Measurements from ENCODE around the gene FOXJ3.

Gene FOXJ3

DNA sequence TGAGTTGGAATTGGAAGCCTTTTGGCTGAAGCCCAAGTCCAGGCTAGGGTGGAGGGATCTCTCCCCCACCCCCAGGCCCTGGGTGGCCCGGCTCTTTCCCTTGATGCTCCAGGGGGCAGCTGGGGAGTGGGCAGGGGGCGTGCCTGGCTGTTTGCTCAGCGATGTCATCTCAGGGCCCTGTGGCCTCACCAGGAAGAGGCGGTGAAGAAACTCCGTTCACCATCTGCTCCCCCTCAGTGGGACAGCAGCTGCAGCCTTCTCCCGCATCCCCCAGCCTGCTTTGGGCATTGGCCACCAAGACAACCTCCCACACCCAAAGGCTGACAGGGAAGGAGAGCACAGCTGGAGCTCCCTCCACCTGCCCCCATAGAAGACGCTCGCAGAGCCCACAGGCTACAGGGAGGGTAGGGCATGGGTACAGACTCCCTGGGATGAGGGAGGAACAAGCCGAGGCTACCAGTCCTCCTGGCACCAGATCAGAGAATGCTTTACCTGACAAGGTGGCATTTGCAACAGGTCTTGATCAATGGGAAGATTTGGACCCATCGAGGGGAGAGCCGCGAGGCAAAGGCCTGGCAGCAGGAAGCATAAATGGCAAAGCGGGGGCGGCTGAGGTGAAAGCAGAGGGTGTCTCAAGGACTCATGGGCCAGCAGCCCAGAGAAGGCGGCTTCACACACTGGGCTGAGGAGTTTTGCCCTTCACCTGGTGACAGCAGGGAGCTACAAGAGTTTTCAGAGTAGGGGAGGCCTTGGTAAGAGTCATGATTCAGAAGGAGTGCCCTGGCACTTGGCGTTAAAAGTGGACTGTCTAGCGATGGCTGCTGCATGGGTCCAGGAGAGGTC is 164.0 kb downstream of the FOXJ3 start:
- H3K4me3 ChIP-seq (ENCODE audit: low read depth, low read length): no peak overlapping the region
- TF ChIP-seq, protein P1, sequence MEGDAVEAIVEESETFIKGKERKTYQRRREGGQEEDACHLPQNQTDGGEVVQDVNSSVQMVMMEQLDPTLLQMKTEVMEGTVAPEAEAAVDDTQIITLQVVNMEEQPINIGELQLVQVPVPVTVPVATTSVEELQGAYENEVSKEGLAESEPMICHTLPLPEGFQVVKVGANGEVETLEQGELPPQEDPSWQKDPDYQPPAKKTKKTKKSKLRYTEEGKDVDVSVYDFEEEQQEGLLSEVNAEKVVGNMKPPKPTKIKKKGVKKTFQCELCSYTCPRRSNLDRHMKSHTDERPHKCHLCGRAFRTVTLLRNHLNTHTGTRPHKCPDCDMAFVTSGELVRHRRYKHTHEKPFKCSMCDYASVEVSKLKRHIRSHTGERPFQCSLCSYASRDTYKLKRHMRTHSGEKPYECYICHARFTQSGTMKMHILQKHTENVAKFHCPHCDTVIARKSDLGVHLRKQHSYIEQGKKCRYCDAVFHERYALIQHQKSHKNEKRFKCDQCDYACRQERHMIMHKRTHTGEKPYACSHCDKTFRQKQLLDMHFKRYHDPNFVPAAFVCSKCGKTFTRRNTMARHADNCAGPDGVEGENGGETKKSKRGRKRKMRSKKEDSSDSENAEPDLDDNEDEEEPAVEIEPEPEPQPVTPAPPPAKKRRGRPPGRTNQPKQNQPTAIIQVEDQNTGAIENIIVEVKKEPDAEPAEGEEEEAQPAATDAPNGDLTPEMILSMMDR (IDR thresholded peaks at IDR 0.05; ENCODE audit: control insufficient read depth, extremely low read depth, insufficient read depth): no peak
- no peak for DNase-seq (ENCODE audit: low read depth)

DNA sequence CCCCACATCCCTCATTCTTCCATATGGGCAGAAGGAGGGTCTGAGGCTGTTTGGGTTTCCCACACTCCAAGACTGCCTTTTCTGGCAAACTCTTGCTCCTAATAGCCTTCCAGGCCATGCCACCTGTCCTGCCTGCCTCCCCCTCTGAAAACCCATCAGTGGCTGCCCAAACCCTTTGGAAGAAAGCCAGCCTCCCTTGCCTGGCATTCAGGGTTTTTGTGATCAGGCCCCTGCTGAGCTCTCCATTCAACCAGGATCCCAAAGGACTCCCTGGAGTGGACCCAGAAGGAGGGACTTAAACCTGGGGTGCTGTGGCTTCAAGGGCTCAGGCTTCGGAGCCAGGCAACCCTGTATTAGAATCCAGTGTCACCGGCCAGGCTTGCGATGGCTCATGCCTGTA is 166.3 kb downstream of the FOXJ3 start:
- no peak for DNase-seq (ENCODE audit: low read depth)
- no peak overlapping the region for H3K4me3 ChIP-seq (ENCODE audit: low read depth, low read length)
- TF ChIP-seq, protein P1 (IDR thresholded peaks at IDR 0.05; ENCODE audit: control insufficient read depth, extremely low read depth, insufficient read depth): no peak

DNA sequence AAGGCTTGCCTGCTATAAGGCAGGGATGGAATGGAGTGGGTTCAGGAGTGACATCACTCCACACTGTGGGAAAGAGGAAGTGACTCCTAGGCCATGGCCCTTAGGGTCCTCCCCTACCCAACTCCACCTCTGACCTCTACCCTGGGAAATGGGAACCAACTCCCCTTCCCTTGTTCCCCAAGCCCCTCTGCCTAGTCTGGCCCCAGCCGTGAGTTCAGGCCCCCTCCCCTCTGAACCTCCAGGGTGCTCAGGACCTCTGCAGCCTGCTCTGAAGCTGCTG is 166.7 kb downstream of the FOXJ3 start:
- no peak for DNase-seq (ENCODE audit: low read depth)
- TF ChIP-seq, protein P1 (IDR thresholded peaks at IDR 0.05; ENCODE audit: control insufficient read depth, extremely low read depth, insufficient read depth): no peak
- no peak overlapping the region for H3K4me3 ChIP-seq (ENCODE audit: low read depth, low read length)

DNA sequence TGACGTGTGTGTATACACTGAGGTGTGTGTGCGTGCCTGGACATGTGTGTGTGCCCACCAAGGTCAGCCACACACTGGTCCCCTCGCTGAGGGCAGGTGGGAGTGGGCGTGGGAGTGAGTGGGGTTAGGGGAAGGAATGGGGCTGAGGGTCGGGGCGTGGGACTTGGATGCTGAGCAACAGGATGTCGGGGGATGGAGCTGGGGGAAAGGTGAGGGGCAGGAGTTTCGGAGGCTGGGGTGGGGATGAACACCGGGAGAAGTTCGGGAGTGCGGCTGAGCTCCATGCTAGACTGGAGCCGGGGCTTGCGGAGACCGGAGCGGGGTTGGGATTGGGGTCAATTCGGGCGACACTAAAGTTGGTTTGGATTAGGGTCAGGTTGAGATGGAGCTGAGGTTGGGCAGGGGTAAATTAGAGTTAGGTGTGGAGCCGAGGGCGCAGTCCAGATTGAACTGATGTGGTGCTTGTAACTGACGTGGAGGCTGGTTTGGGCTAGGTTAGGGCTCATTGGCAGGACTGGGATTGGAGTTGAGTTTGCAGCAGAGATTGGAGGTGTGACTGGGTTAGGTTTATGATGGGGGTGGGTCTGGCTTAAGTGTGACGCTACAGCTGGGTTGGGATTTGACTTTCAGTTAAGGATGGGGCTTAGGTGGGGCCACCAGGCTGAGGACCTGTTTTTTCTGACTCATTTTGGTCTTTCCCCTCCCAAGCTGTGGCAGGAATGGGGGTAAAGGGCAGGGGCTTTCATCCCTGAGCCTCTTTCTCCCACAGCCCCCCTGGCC is 167.2 kb downstream of the FOXJ3 start:
- TF ChIP-seq, protein P1 (IDR thresholded peaks at IDR 0.05; ENCODE audit: control insufficient read depth, extremely low read depth, insufficient read depth): no peak
- DNase-seq (ENCODE audit: low read depth): no peak
- no peak overlapping the region for H3K4me3 ChIP-seq (ENCODE audit: low read depth, low read length)

DNA sequence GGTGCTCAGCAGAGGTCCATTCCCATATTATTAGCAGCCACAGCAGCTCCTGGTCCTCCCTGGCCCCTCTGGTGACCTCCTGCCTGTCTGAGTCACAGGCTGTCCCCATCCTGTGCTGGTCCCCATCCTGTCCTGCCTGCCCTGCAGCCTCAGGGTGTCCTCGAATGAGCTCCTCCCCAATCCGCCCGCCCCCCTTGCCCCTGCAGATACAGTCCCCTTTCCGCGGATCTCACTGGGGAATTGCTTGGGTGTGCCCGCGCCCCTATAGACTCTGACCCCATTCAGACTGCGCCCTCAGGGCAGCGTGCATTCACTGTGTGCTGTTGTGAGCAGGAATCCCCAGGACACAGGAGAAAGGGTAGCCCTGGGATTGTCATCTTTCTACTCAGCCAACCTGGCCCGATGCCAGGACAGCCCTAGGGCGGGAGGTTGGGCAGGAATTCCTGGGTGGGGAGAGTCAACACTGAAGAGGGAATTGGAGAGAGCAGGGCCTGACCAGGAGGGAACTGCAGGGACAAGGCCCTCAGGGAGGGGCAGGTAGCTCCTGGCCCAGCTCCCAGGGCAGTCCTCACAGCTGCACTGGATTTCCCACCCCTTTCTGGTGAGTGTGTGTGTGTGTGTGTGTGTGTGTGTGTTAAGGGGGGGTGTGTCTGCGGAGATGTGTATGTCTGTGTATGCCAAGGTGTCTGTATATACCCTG is 169.4 kb downstream of the FOXJ3 start:
- no peak overlapping the region for H3K4me3 ChIP-seq (ENCODE audit: low read depth, low read length)

DNA sequence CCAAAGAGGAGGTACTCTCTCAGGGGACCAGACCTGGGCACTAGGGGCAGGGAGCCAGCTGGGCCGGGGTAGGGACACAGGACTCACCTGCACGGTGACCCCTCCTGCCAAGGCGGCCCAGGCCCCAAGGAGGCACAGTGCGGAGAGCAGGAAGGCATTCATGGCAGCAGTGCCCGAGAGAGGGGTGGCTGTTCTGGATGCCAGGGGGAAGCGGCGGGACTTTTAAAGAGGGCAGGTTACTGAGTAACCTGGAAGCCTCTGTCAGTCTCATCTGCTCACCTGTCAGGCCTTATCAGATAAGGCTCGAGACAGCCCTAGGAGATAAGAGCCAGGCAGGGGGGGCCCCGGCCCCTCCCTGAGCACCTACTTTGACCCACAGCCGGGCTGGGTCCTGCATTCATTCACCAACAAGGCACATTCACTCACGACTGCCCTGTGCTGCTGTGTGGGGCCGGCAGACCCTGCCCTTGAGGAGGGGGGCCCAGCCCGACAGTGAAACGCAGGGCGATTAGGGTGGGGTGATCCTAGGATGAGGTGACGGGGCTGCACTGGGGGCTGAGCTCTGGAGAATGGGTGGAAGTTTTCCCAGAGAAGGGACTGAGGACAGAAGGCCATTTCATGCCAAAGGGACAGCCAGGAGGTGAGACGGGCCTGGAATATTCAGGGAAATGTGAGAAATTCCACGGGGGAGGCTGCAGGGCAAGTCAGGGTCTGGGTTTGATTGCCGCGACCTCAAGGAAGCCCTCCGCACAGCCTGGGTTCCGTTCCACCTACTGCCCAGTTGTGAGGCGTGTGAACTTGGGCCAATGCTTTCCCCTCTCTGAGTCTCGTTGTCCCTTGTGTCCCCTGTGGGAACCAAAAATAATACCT is 170.2 kb downstream of the FOXJ3 start, which contains the start of gene GUCA2A:
Gene GUCA2A (minus strand): TSS at position 195 of the 870 bp plus-strand sequence. CDS start 33 bp downstream, at position 162.
- no peak for DNase-seq (ENCODE audit: low read depth)
- TF ChIP-seq, protein P1 (IDR thresholded peaks at IDR 0.05; ENCODE audit: control insufficient read depth, extremely low read depth, insufficient read depth): no peak
- no peak within 1 kb of the TSS for H3K4me3 ChIP-seq (ENCODE audit: low read depth, low read length)

More for the DNA sequence above, 169.4 kb downstream of the FOXJ3 start:
- DNase-seq (ENCODE audit: low read depth): peak; percentile 62
- TF ChIP-seq, protein P1 (IDR thresholded peaks at IDR 0.05; ENCODE audit: control insufficient read depth, extremely low read depth, insufficient read depth): no peak
